Measurements from ENCODE around the gene ZNF146.
"Not testable (repeated sequence)": the region's sequence is repeated elsewhere in the genome, so short reads cannot be mapped to it uniquely, and the experiment has no call there.

The ZNF146 gene

DNA sequence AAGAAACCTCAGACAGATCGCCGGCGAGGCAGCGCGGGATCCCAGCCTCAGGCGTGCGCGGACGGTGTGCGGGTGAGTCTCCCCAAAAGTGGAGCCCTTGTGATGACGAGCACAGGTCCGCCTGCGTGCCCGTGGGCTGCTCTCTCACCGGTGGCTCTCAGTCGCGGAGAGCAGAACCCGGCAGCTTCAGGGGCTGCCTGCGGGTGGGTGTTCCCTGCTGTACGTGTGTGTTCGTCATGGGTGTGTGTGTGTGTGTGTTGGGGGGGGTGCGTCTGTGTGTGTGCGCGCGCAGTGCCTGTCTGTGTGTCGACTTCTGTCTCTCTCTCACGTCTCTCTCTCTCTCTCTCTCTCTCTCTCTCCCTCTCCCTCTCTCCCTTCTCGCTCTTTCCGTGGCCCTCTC, 54.4 kb downstream of the ZNF146 start:
- DNase-seq (ENCODE audit: low read depth in 2 of 2), result not testable (repeated sequence)

Data from stimulated activated CD8-positive, alpha-beta memory T cell treated with anti-CD3 and anti-CD28 coated beads, Interleukin-15, amount 100 ng/mL, for 48 hours (primary cell).